SU-DHL-6 (cell line): Measurements from ENCODE around the gene NDUFB3.

ENCODE experiments used
- EZH2phosphoT487 ChIP-seq: fragments of 200-600 bp; sonication (generic), shearing (Covaris generic); conservative IDR thresholded peaks from 2 replicates; pipeline ENCODE4 v1.6.1; 2018; ENCODE audit warnings: mild to moderate bottlenecking, antibody characterized with exemption, low read length, moderate library complexity, mixed read lengths
- TF ChIP-seq, protein P1 (sequence below): fragments of 200-600 bp; sonication (generic); IDR thresholded peaks from one replicate; pipeline ENCODE4 v1.5.1; 2017; ENCODE audit warnings: antibody characterized with exemption, mild to moderate bottlenecking, low read length, moderate library complexity; ENCODE audit not compliant: insufficient read depth, poor library complexity, severe bottlenecking

GRCh38 chr2:201128033-201128432 is 56.2 kb downstream of the NDUFB3 start:
- TF ChIP-seq, protein P1, sequence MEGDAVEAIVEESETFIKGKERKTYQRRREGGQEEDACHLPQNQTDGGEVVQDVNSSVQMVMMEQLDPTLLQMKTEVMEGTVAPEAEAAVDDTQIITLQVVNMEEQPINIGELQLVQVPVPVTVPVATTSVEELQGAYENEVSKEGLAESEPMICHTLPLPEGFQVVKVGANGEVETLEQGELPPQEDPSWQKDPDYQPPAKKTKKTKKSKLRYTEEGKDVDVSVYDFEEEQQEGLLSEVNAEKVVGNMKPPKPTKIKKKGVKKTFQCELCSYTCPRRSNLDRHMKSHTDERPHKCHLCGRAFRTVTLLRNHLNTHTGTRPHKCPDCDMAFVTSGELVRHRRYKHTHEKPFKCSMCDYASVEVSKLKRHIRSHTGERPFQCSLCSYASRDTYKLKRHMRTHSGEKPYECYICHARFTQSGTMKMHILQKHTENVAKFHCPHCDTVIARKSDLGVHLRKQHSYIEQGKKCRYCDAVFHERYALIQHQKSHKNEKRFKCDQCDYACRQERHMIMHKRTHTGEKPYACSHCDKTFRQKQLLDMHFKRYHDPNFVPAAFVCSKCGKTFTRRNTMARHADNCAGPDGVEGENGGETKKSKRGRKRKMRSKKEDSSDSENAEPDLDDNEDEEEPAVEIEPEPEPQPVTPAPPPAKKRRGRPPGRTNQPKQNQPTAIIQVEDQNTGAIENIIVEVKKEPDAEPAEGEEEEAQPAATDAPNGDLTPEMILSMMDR: no peak
- TF ChIP-seq EZH2phosphoT487: no peak
